ENCODE results near the gene SNX24. TPM values are rescaled to one million over a fixed set of nuclear protein-coding genes. Genes with fewer than 3 reads are reported as not detected.

The SNX24 gene
- total and polyA plus RNA-seq, 10 of the 15 experiments (the other 5 are each of a cell fraction or from before 2014, with no cell fraction given) = 0.15 to 6.6 (median 4.1) TPM

GRCh38 chr5:122977319-122977718, 131.9 kb downstream of the SNX24 start:
- no TSS peak for BruUV-seq (replicated peaks)
- H3K36me3 ChIP-seq (ENCODE audit: control insufficient read depth in 2 of 2, insufficient read depth in 2 of 2, low read length in 1 of 2) = no peaks in the 10 kb centered on the region
- 45% methylated on average over 2 of the region's 2 CpGs for WGBS (ENCODE audit: insufficient coverage, insufficient replicate concordance, low lambda C conversion rate, missing lambda C conversion rate)
- in situ Hi-C loops (cut with MboI) (no loop called here), intact Hi-C loops (cut with micrococcal nuclease; ENCODE audit: unreplicated experiment) (no loop called here)
- FAIRE-seq = no peak
- H3K27me3 ChIP-seq (replicated peaks in 1 of 2; ENCODE audit: control insufficient read depth in 2 of 2, insufficient read depth in 2 of 2, low read length in 1 of 2) = no peaks in the 10 kb centered on the region; a peak in 1 of 4 replicates
- no peak overlapping the region for H3K9ac ChIP-seq (ENCODE audit: control insufficient read depth, insufficient read depth, low read length)
- TF ChIP-seq RCOR1 (conservative IDR thresholded peaks at IDR 0.05; ENCODE audit: low read depth, low read length) (no peak), FOXK2 (IDR thresholded peaks at IDR 0.05) (no peak), TCF7 (IDR thresholded peaks at IDR 0.05; ENCODE audit: borderline replicate concordance) (no peak), CHD2 (IDR thresholded peaks at IDR 0.05; ENCODE audit: borderline replicate concordance, low read depth, low read length) (no peak), E2F4 (IDR thresholded peaks at IDR 0.05; ENCODE audit: low read depth, low read length) (no peak), ATF2 (IDR thresholded peaks at IDR 0.05; ENCODE audit: low read length) (no peak), SMARCA5 (IDR thresholded peaks at IDR 0.05) (no peak), STAT3 (IDR thresholded peaks at IDR 0.05; ENCODE audit: low read depth, low read length) (no peak), SIX5 (IDR thresholded peaks at IDR 0.05; ENCODE audit: low read depth, low read length, severe bottlenecking) (no peak), EED (IDR thresholded peaks at IDR 0.05; ENCODE audit: low read depth) (no peak), CREB1 (IDR thresholded peaks at IDR 0.05; ENCODE audit: low read depth) (no peak), MEF2B (IDR thresholded peaks at IDR 0.05; ENCODE audit: partially characterized antibody, poor library complexity, severe bottlenecking) (no peak), MTA2 (IDR thresholded peaks at IDR 0.05; ENCODE audit: low read depth) (no peak)
- no peak overlapping the region for H3K4me3 ChIP-seq
- ChIA-PET SMC1A (ENCODE audit: uncharacterized antibody, unreplicated experiment) (no interaction called here), RAD21 (ENCODE audit: unreplicated experiment) (no interaction called here), POLR2A (no interaction called here), CTCF (no interaction called here)
- H2AFZ ChIP-seq (ENCODE audit: control insufficient read depth, low read depth, low read length) = no peak overlapping the region
- H3K79me2 ChIP-seq (ENCODE audit: control insufficient read depth, insufficient read depth, low read length) = no peaks in the 10 kb centered on the region
- no peaks in the 10 kb centered on the region for H3K4me1 ChIP-seq (ENCODE audit: control insufficient read depth, insufficient read depth, low read length)
- DNase-seq (ENCODE audit: low read depth, low spot score) = no peak
- H4K20me1 ChIP-seq (ENCODE audit: control insufficient read depth, insufficient read depth) = no peaks in the 10 kb centered on the region
- no peak overlapping the region for H3K27ac ChIP-seq (ENCODE audit: control insufficient read depth, insufficient read depth)
- no peak for ATAC-seq
- H3K4me2 ChIP-seq (ENCODE audit: control insufficient read depth, insufficient read depth) = no peak overlapping the region
- H3K9me3 ChIP-seq (replicated peaks; ENCODE audit: control insufficient read depth, insufficient read depth, low read length) = no peaks in the 10 kb centered on the region
